ENCODE measurements around the gene GBP1. TPM values are rescaled to one million over a fixed set of nuclear protein-coding genes. Genes with fewer than 3 reads are reported as not detected.
"Not testable (repeated sequence)": the region's sequence is repeated elsewhere in the genome, so short reads cannot be mapped to it uniquely, and the experiment has no call there.

The GBP1 gene
- total RNA-seq, 1 donor: 32.2 TPM

- Histone ChIP-seq H3K9me3 (ENCODE audit: low read depth, low read length) (no peaks in the 10 kb centered on the region), H4K20me1 (ENCODE audit: insufficient read depth, low read length) (no peaks in the 10 kb centered on the region), H3K4me1 (ENCODE audit: insufficient read depth, low read length) (peaks cover 13% of the 10 kb centered on the region), H3K27me3 (ENCODE audit: insufficient read depth, low read length) (no peaks in the 10 kb centered on the region), H3K4me2 (ENCODE audit: insufficient read depth, low read length) (peak overlapping the region; percentile 90), H3K79me2 (ENCODE audit: insufficient read depth, low read length) (peaks cover 26% of the 10 kb centered on the region), H2AFZ (ENCODE audit: low read length) (peak overlapping the region; percentile 92), H3K27ac (ENCODE audit: low read depth, low read length) (peak overlapping the region; percentile 78), H3K36me3 (ENCODE audit: insufficient read depth, low read length) (peaks cover 9% of the 10 kb centered on the region), H3K4me3 (ENCODE audit: insufficient read depth, low read length) (peak overlapping the region; percentile 82)
- peak; percentile 63 for DNase-seq (ENCODE audit: insufficient read length, low spot score, missing footprints)
- no peak for TF ChIP-seq CTCF (IDR thresholded peaks at IDR 0.05; ENCODE audit: extremely low read depth, low read depth, low read length)
These were observed 42.0 kb downstream of the GBP1 start for GRCh38 chr1:89023026-89023425.

DNA sequence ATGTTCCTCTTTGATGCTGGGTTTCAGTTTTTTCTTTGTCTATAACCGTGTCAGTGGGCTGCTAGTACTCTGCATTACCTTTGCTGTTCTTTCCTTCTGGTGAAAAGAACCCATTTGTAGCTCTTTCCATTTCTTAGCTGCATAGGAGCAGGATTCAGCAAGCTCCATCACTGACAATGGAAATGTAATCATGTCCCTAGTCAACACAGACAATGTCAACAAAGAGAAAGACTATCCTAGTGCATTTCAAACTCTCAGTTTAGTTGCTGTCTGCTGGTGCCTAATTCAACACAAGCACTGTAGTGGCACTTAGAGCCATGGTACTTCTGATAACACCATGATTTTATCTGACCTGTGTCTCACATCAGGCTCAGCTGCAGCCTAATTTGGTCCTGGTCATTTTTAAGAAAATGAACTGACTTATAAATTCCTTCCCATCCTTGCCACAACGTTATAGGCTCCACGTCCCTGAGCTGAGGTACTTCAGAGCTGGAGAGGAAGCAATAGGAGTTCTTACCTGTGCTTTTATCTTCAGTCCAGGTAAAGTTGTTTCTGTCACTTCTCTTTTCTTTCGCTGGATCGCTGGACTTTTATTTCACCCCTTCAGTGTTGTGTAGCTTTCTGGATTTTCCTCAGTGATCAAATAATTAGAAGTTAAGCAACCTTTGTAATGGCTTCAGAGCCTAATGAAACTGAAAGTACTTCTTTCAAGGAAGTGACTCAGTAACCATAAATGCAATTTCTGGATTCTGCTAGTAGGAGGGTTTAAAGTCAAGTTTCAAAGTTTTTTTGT is 42.6 kb downstream of the GBP1 start, which contains the start of gene GBP3:
TSS of gene GBP3 (minus strand) at position 700 of the 793 bp plus-strand sequence. CDS start 2,145 bp downstream, outside the sequence.
- peaks cover 26% of the 10 kb centered on the region for H3K79me2 ChIP-seq (ENCODE audit: insufficient read depth, low read length)

DNA sequence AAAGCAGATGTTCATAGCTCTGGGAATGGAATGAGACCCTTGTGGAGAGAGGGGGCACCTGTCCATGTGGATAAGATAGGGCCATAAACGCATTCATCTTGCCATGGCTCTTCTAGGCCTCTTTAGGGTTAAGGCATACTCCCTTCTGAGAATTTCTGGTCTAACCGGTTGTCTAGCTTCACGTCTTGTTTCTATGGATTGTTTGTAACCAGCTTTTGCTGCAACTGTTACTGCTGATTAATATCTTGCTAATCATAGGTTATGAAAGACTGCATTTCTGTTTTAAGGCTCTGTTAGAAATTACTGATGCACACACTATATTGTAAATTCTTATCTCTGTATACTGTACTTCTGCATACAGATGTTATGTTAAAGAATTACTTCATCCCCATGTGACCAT is 46.7 kb downstream of the GBP1 start:
- H3K4me3 ChIP-seq (ENCODE audit: insufficient read depth, low read length); DNase-seq (ENCODE audit: insufficient read length, low spot score, missing footprints); H3K9me3 ChIP-seq (ENCODE audit: low read depth, low read length); H3K27ac ChIP-seq (ENCODE audit: low read depth, low read length); H2AFZ ChIP-seq (ENCODE audit: low read length); H4K20me1 ChIP-seq (ENCODE audit: insufficient read depth, low read length); H3K27me3 ChIP-seq (ENCODE audit: insufficient read depth, low read length); H3K4me2 ChIP-seq (ENCODE audit: insufficient read depth, low read length): not testable (repeated sequence)
- Histone ChIP-seq H3K36me3 (ENCODE audit: insufficient read depth, low read length) (peaks cover 35% of the 10 kb centered on the region), H3K79me2 (ENCODE audit: insufficient read depth, low read length) (peaks cover 28% of the 10 kb centered on the region), H3K4me1 (ENCODE audit: insufficient read depth, low read length) (peaks cover 13% of the 10 kb centered on the region)

More for the DNA sequence above, 42.6 kb downstream of the GBP1 start, which contains the start of gene GBP3:
- Histone ChIP-seq H3K4me2 (ENCODE audit: insufficient read depth, low read length) (peak within 1 kb of the TSS; percentile 90), H3K36me3 (ENCODE audit: insufficient read depth, low read length) (peaks cover 9% of the 10 kb centered on the region), H2AFZ (ENCODE audit: low read length) (peak within 1 kb of the TSS; percentile 92), H3K27me3 (ENCODE audit: insufficient read depth, low read length) (no peaks in the 10 kb centered on the region), H3K27ac (ENCODE audit: low read depth, low read length) (peak within 1 kb of the TSS; percentile 78), H4K20me1 (ENCODE audit: insufficient read depth, low read length) (no peaks in the 10 kb centered on the region), H3K4me3 (ENCODE audit: insufficient read depth, low read length) (peak within 1 kb of the TSS; percentile 82), H3K9me3 (ENCODE audit: low read depth, low read length) (no peaks in the 10 kb centered on the region), H3K4me1 (ENCODE audit: insufficient read depth, low read length) (peaks cover 13% of the 10 kb centered on the region)
- no peak for TF ChIP-seq CTCF (IDR thresholded peaks at IDR 0.05; ENCODE audit: extremely low read depth, low read depth, low read length)
- DNase-seq (ENCODE audit: insufficient read length, low spot score, missing footprints): peak; percentile 78

DNA sequence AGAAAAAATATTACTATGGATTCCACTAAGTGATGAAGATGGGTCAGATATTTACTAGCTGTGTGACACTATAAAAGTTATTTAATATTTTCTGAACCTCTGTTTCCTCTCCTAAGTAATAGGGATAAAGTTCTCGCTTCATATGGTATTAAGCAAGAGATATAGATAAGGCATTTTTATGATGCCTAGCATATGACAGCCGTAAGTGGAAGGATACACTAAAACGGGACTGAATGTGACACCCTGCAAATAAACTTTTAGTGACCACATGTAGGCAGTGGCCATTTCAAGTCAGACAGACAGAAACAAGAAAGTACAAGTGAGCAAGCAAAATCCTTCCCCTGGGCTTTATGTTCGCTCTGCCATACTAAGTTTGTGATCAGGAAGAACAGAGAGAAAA is 56.5 kb downstream of the GBP1 start:
- Histone ChIP-seq H3K36me3 (ENCODE audit: insufficient read depth, low read length) (peaks cover 49% of the 10 kb centered on the region), H3K27ac (ENCODE audit: low read depth, low read length) (no peak overlapping the region), H3K4me3 (ENCODE audit: insufficient read depth, low read length) (no peak overlapping the region), H3K4me1 (ENCODE audit: insufficient read depth, low read length) (no peaks in the 10 kb centered on the region), H3K27me3 (ENCODE audit: insufficient read depth, low read length) (no peaks in the 10 kb centered on the region), H2AFZ (ENCODE audit: low read length) (no peak overlapping the region), H3K9me3 (ENCODE audit: low read depth, low read length) (no peaks in the 10 kb centered on the region), H3K79me2 (ENCODE audit: insufficient read depth, low read length) (no peaks in the 10 kb centered on the region), H4K20me1 (ENCODE audit: insufficient read depth, low read length) (no peaks in the 10 kb centered on the region), H3K4me2 (ENCODE audit: insufficient read depth, low read length) (no peak overlapping the region)
- TF ChIP-seq CTCF (IDR thresholded peaks at IDR 0.05; ENCODE audit: extremely low read depth, low read depth, low read length): no peak
- DNase-seq (ENCODE audit: insufficient read length, low spot score, missing footprints): no peak

Data from osteoblast (primary cell).